Epithelial cell of proximal tubule (primary cell): Measurements from ENCODE around the gene FSD2. TPM values are rescaled to one million over a fixed set of nuclear protein-coding genes. Genes with fewer than 3 reads are reported as not detected.

Source experiments
- DNase-seq: peaks from one replicate; pipeline ENCODE4 v3.0.0-alpha.2; 2011; ENCODE audit warnings: low read depth
- H3K4me3 ChIP-seq: 2 replicates; pipeline ENCODE4 v1.5.1; 2011; ENCODE audit warnings: low read depth, mild to moderate bottlenecking, low read length
- CTCF ChIP-seq: conservative IDR thresholded peaks from 2 replicates; pipeline ENCODE4 v1.5.1; 2012; ENCODE audit warnings: low read depth, mild to moderate bottlenecking, low read length
- total RNA-seq: library from RNA; depleted of rRNA; stranded (reverse); fragments of >200 nt; gene quantifications from 2 replicates; pipeline ENCODE4 v1.2.3, GENCODE V29; 2015

FSD2 gene
- total RNA-seq, 1 donor from 2014 or later: not detected

GRCh38 chr15:82812994-82813393 lies 7.1 kb upstream of the FSD2 start:
- no peak overlapping the region for H3K4me3 ChIP-seq
- no peak for TF ChIP-seq CTCF

GRCh38 chr15:82810890-82811426 lies 5.1 kb upstream of the FSD2 start:
- H3K4me3 ChIP-seq: peak overlapping the region; percentile 76
- DNase-seq: no peak
- TF ChIP-seq CTCF: no peak

More at GRCh38 chr15:82812994-82813393, 7.1 kb upstream of the FSD2 start:
- no peak for DNase-seq

DNA sequence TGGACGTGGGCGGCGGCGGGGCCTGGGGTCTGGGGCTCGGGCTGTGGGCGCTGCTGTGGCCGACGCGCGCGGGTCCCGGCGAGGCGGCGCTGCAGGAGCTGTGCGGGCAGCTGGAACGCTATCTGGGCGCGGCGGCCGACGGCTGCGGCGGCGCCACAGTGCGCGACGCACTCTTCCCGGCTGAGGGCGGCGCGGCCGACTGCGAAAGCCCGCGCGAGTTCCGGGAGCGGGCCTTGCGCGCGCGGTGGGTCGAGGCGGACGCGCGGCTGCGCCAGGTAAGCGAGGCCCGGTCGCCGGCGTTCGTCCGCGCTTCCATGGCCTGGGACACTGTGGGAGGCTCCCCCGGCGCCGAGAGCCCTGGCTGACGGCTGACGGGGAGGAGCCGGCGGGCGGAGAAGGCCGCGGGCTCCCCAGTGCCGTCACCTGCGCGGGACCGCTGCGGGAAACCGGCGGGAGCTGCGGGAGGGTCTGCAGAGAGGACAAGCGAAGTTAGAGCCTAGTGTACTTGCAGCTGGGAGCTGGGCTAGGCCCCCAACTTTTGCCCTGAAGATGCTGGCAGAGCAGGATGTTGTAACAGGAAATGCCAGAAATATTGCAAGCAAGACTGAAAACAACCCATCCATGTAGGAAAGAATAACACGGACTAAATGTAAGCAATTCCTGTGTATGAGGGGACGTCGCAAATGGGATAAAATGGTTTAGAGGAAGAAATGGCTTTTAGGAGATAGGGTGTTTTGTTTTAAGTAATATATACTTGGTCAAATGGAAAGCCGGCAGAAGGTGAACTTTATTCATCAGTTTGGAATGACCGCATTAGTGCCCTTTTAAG lies 4.4 kb upstream of the FSD2 start:
- TF ChIP-seq CTCF: no peak
- peak overlapping the region; percentile 76 for H3K4me3 ChIP-seq
- DNase-seq: no peak

GRCh38 chr15:82809308-82810060 lies 3.6 kb upstream of the FSD2 start, which contains the start of gene WHAMM:
Gene WHAMM (plus strand): TSS chr15:82809628. CDS start chr15:82809727, 99 bp downstream.
- H3K4me3 ChIP-seq: peak within 1 kb of the TSS; percentile 76
- TF ChIP-seq CTCF: no peak
- DNase-seq: peak; percentile 92

DNA sequence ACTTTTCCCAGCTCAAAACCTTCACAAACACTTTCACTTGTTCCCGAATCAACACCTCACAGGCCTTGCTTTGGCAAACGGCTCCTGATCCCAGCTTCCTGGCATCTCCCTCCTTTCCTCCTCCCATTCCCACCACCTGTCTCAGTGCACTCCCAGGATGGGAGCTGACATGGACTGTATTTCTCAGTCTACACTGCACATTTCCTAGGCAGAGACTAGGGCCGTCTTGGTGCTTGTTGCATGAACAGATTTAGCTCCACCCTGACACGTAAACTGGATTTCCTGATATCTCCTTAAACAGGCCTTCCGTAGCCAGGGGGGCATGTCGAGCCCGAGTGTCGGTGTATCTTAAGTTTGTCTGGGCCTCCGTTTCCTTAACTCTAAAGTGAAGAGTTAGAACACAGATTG lies 2.8 kb upstream of the FSD2 start:
- DNase-seq: no peak

DNA sequence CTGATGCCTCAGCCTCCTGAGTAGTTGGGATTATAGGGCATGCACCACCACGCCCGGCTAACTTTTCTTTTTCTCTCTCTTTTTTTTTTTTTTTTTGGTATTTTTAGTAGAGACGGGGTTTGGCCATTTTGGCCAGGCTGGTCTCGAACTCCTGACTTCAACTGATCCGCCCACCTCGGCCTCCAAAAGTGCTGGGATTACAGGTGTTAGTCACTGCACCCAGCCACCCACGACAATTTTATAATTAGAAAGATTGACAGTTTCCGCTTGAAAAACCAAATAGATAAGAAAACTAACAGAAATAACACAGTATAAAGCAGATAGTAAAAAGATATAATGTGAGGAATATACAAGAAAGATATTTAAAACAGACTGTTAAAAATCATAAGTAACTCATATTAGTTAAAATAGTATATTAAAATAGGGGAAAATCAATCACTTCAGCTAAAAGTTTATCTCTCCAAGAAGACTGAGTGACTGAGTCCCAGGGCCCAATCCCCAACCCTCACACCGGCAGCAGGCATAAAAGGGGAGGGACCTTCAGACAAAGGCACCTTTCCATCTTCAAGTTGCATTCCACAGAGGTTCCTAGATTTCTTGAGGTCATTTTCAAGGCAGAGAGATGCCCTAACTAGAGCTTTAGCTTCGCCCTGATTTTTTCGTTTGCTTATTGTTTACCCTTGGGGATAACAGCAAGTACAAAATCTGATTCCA lies 2.2 kb upstream of the FSD2 start:
- no peak overlapping the region for H3K4me3 ChIP-seq
- TF ChIP-seq CTCF: no peak
- no peak for DNase-seq

More for the DNA sequence above, 2.8 kb upstream of the FSD2 start:
- TF ChIP-seq CTCF: no peak
- no peak overlapping the region for H3K4me3 ChIP-seq
